Activated T-cell treated with anti-CD3 and anti-CD28 coated beads, Interleukin-2, amount 50 U/mL, for 4 hours (primary cell): ENCODE data around the gene OSBPL7. TPM values are rescaled to one million over a fixed set of nuclear protein-coding genes. Genes with fewer than 3 reads are reported as not detected.
A peak's percentile ranks its signal among the peaks of the same experiment; 100 is the strongest.

ENCODE experiments used
- ATAC-seq, 2 donors: fragments of 200-7000 bp; cut with Tn5 transposase; one replicate each; pipeline ENCODE4 v1.10.0; 2021
- DNase-seq: peaks from one replicate; pipeline ENCODE4 v3.0.0-alpha.2; 2020
- H3K27me3 Mint-ChIP-seq: one replicate; pipeline ENCODE4 v1.8.0; 2021; ENCODE audit warnings: low read depth, mixed read lengths
- H3K36me3 Mint-ChIP-seq: one replicate; pipeline ENCODE4 v1.8.0; 2022; ENCODE audit warnings: mixed read lengths; ENCODE audit not compliant: insufficient read depth
- H3K4me1 Mint-ChIP-seq: one replicate; pipeline ENCODE4 v1.8.0; 2021; ENCODE audit warnings: low read depth, mixed read lengths
- H3K4me3 Mint-ChIP-seq: one replicate; pipeline ENCODE4 v1.8.0; 2021; ENCODE audit warnings: mild to moderate bottlenecking, moderate library complexity, mixed read lengths
- H3K9me3 Mint-ChIP-seq: one replicate; pipeline ENCODE4 v1.8.0; 2021; ENCODE audit warnings: mixed read lengths
- total RNA-seq, 3 donors: library from RNA; stranded (reverse); gene quantifications; one replicate each; pipeline ENCODE4 v1.2.1, GENCODE V29; 2021

OSBPL7 gene
- total RNA-seq, 3 donors from 2014 or later, result 8.1 to 9.3 (median 9.0) TPM

DNA sequence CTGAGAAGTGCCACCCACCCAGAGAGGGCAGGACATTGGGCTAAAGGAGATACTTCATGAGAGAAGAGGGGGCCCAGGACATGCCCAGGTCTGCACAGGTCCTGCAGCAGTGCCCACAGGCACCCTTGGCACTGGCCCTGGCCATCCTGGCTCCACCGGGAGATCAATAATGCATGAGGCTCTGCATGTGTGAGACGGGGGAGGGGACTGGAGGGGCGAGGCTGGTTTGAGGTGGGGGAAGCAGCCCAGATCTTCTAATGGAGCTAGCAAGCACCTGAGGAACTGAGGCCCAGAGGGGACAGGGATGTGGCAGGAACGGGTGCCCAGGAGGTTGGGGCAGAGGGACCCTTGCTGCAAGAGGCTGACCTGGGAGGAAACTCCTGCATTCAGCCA lies 567 bp downstream of the OSBPL7 start:
- ATAC-seq (no peak), DNase-seq (no peak)
- Mint-ChIP-seq H3K4me1 (peaks cover 20% of the 10 kb centered on the region), H3K36me3 (peaks cover 24% of the 10 kb centered on the region), H3K9me3 (no peaks in the 10 kb centered on the region), H3K4me3 (peak overlapping the region; percentile 90), H3K27me3 (no peaks in the 10 kb centered on the region)

DNA sequence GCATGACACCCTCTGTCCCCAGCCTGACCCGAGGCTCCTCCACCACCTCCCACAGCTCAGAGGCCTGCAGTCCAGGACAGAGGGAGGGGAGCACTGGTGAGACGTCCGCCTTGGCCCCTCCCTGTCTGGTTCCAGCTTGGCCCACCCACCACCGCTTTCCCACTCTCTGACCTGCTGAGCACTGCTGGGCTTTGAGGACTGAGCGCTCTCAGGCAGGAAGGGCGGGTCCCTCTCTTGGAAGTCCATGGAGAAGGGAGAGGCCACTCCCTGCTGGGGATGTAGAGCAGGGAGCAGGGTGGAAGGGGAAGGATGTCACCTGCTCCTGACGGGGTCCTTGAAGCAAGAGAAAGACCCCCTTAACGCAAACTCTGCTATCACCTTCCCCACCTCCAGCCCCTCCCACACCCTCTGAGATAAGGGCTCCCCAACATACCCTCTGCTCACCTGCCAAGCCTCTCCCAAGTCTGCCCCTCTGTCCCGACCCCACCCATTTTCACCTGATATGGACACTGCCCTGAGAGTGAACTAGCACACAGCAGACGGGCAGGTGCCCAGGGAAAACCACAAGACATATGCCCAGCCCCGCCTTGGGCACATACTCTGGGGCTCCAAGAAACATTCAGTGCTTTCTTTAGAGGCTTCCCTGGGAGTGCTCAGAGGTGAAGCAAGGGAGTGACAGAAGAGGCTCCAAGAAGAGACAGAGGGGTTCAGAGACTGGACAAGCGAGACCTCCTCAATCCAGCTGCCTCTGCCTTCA lies 1.4 kb downstream of the OSBPL7 start:
- H3K36me3 Mint-ChIP-seq, result peaks cover 25% of the 10 kb centered on the region
- peak overlapping the region; percentile 90 for H3K4me3 Mint-ChIP-seq

DNA sequence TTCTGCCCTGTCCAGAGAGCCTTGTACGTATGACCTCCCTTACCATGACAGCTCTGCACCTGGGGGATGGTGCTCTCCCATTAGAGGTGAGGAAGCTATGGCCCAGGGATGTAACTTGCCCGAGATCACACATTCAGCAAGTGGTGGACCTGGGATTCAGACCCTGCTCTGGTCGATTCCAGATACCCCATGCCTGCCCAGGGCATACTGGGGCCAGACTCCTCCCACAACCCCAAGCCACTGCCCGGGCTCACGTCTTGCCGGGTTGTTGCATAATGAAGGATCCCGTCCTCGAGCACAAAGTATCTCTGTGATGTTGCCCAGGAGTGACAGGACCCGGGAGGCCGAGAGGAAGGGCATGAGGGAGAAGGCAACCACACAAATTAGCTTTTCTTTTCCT lies 2.1 kb downstream of the OSBPL7 start:
- Mint-ChIP-seq H3K4me3 (no peak overlapping the region), H3K27me3 (no peaks in the 10 kb centered on the region), H3K36me3 (peaks cover 24% of the 10 kb centered on the region), H3K4me1 (peaks cover 20% of the 10 kb centered on the region), H3K9me3 (no peaks in the 10 kb centered on the region)
- no peak for DNase-seq
- no peak for ATAC-seq

More for the DNA sequence above, 1.4 kb downstream of the OSBPL7 start:
- ATAC-seq (no peak), DNase-seq (no peak)
- peaks cover 20% of the 10 kb centered on the region for H3K4me1 Mint-ChIP-seq
- no peaks in the 10 kb centered on the region for H3K9me3 Mint-ChIP-seq
- H3K27me3 Mint-ChIP-seq, result no peaks in the 10 kb centered on the region

DNA sequence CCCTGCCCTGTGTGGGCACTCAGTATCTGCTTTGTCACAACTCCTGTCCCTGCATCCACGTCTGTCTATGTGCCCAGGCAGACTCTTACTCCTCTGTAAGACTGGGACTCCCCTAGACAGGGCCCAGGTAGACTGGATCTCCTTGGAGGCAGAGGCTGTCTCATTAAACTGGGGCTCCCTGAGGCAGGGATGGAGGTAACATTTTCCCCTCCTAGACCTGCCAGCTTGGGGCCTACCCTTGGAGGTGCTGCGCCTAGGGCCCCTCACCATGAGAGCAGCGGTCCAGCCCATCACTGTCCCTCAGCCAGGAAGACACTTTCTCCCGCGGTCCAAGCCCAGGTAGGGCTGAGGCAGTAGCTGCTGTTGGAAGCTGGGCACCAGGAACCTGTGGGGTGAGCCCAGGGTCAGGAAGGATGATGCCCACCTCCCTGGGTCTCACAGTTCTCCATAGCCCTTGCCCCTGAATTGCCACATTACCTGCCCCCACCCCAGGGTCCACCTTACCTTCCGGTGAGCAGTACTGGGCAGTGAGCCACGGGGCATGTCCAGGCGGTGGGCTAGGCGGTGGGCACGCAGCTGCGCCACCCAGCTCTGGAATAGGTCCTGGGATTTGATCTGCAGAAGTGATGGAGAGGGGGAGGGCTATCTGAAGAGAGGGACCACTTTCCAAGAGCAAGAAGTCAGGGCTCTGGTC lies 3.4 kb downstream of the OSBPL7 start:
- Mint-ChIP-seq H3K36me3 (peaks cover 16% of the 10 kb centered on the region), H3K4me1 (peaks cover 20% of the 10 kb centered on the region), H3K4me3 (no peak overlapping the region), H3K27me3 (no peaks in the 10 kb centered on the region), H3K9me3 (no peaks in the 10 kb centered on the region)
- ATAC-seq, result no peak
- DNase-seq, result no peak

DNA sequence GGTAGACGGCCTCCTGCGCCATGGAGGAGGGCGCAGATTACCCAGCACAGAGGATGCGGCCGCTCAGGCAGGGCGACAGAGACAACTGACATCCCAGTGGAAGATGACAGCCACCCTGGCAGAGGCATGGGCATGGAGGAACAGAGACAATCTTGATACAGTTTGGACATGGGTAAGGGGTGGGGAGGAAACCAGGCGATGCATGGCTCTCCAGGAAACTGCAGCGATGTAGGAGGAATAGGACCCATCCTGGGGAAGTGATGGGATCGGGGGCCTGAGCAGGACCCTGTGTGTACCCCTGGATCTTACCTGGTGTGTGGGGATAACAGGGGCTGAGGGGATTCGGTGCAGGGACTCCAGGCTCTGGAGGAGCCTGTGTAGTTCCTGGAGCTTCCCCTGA lies 4.6 kb downstream of the OSBPL7 start:
- H3K36me3 Mint-ChIP-seq, result peaks cover 22% of the 10 kb centered on the region
- DNase-seq (no peak), ATAC-seq (no peak)

DNA sequence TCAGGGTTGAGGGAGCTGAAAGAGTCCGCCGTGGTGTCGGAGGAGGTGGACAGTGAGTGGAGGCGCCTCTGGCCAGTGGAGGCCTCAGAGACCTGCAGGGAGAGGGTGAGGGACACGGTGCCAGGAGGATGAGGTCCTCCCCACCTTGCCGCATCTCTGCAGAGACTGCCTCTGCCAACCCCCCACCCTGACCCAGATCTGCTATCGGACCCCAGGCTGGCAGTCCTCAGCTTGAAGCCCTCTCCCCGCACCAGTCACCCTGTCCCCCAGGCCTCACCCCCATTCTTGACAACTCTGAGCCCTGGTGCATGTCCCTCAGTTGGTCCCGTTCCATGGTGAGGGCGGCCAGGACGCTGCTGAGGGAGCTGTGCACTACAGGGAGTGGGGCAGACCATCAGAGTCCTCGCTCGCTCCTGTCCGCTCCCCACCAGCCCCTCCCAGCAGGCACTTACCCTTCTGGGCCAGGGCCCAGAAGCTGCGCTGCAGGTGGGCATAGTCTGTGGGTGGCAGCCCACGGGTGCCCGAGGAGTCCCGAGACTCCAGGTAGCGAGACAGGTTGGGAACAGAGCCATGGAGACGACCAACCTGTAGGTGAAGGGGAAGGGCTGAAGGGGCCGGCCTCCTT lies 5.4 kb downstream of the OSBPL7 start:
- ATAC-seq (no peak), DNase-seq (no peak)
- peaks cover 11% of the 10 kb centered on the region for H3K4me1 Mint-ChIP-seq
- no peak overlapping the region for H3K4me3 Mint-ChIP-seq
- peaks cover 29% of the 10 kb centered on the region for H3K36me3 Mint-ChIP-seq
- no peaks in the 10 kb centered on the region for H3K27me3 Mint-ChIP-seq
- no peaks in the 10 kb centered on the region for H3K9me3 Mint-ChIP-seq

More for the DNA sequence above, 4.6 kb downstream of the OSBPL7 start:
- Mint-ChIP-seq H3K27me3 (no peaks in the 10 kb centered on the region), H3K9me3 (no peaks in the 10 kb centered on the region), H3K4me3 (no peak overlapping the region), H3K4me1 (peaks cover 16% of the 10 kb centered on the region)

DNA sequence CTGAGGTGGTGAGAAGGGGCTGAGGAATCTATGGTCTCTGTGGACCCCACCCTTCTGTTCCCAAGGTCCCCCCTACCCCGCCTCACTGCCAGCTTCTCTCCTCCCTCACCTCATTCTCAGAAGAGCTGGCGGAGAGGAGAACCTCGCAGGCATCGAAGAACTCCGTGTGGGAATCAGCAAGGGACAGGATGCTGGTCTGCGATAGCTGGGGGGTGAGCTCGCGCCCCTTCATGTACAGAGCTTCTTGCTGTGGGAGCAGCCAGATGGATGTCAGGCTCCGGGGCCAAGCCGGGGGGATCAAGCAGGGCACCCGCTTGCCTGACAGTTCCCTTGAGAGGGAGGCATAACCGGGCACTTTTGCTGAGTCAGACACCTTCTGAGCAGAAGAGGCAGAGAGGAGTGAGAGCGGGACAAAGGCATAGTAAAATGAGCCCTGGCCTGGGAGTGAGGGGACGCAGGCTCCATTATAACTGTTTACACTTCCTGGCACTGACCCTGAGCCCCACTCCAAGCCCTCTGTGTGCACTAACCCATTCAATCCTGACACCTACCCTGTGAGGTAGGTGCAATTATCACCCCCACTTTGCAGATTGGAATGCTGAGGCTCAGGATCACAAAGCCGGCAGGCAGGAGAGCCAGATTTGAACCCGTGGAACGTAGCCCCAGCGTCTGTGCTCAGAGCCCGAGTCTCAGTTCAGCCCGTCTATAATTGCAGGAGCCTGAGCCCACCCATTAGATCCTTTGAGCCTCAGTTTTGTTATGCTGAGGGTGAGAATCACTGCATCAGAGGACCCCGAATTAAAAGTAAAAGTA lies 6.3 kb downstream of the OSBPL7 start:
- H3K36me3 Mint-ChIP-seq, result peaks cover 32% of the 10 kb centered on the region
- ATAC-seq, result no peak

DNA sequence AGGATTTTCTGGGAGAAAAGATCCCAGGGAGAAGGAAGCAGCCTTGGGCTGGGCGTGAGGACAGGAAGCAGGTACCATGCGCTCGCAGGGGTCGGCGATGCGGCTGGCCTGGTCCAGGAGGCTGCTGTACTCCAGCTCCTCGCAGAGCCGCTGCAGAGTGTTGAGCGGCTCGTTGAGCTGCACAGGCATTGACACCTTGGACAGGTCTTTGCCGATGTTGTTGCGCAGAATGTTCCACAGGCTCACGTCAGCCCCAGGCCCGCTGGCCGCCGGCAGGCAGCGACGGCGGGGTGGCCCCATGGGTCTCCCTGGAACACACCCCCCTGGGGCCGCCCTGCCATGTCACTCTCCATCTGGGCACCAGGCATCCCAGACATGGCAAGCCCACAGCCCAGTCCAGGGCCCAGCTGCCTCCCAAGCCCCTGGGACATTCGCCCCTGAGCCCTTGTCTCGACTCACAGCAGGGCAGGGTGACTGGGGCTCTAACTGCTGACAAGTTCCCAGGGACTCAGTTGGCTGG lies 8.0 kb downstream of the OSBPL7 start:
- Mint-ChIP-seq H3K4me1 (peaks cover 12% of the 10 kb centered on the region), H3K36me3 (peaks cover 38% of the 10 kb centered on the region)
- ATAC-seq, result no peak

More for the DNA sequence above, 6.3 kb downstream of the OSBPL7 start:
- H3K27me3 Mint-ChIP-seq, result no peaks in the 10 kb centered on the region
- no peak overlapping the region for H3K4me3 Mint-ChIP-seq
- H3K9me3 Mint-ChIP-seq, result no peaks in the 10 kb centered on the region
- peaks cover 7% of the 10 kb centered on the region for H3K4me1 Mint-ChIP-seq
- DNase-seq, result no peak

DNA sequence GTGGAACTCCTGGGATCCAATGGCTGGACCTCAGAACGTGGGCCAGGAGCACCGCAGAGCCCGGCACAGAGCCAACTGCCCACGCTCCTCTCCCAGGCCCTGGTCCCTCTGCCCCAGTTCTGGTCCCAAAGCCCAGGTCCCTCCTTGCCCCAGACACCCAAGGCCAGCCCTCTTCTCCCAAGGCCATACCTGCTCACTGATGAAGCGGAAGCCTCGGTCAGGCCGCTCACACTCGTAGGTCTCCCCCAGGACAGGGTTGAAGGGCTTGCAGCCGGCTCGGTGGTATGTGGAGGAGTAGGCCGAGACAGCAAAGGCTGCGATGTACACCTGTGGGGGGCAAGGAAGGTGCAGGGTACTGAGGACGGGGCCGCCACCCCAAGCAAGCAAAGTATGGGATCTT lies 8.5 kb downstream of the OSBPL7 start:
- no peak overlapping the region for H3K4me3 Mint-ChIP-seq
- no peaks in the 10 kb centered on the region for H3K9me3 Mint-ChIP-seq
- H3K4me1 Mint-ChIP-seq, result peaks cover 12% of the 10 kb centered on the region
- ATAC-seq (no peak), DNase-seq (no peak)
- H3K27me3 Mint-ChIP-seq, result no peaks in the 10 kb centered on the region
- H3K36me3 Mint-ChIP-seq, result peaks cover 38% of the 10 kb centered on the region

More for the DNA sequence above, 8.0 kb downstream of the OSBPL7 start:
- H3K9me3 Mint-ChIP-seq, result no peaks in the 10 kb centered on the region
- no peak overlapping the region for H3K4me3 Mint-ChIP-seq
- H3K27me3 Mint-ChIP-seq, result no peaks in the 10 kb centered on the region
- DNase-seq, result no peak

DNA sequence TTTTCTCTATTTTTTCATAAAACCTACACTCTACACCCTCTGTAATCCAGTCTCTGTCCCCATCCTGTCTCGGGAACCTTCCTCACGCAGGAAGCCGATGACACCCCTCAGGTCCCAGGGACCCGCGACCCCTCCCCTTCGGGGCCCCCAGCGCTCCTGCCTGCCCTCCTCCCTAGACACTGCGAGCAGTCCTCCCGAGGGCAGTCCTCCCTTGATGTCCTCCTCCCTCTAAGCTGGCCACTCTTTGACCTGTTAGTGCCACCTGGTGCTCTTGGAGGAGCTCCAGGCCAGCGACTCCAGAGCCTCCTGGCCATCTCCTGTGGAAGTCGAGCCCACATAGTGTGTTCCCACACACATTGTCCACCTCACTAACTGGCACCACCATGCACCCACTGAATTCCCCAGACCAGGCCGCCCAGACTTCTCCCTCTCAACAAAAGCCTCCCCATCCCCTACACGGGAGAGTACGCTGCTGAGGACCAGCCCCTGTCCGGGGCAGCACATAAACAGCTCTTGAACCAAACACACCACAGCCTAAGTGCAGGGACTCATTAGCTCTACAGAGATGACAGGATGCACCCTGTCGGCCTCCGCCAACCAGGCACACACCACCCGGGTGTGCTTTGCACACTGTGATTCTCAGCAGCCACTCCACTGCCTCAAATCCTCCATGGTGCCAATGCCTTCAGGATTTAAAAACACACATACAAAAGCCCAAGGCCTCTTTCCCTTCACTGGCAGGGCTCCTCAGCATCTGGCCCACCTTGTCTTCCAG lies 9.3 kb downstream of the OSBPL7 start:
- Mint-ChIP-seq H3K27me3 (no peaks in the 10 kb centered on the region), H3K36me3 (peaks cover 37% of the 10 kb centered on the region), H3K4me3 (no peak overlapping the region), H3K9me3 (no peaks in the 10 kb centered on the region), H3K4me1 (peaks cover 12% of the 10 kb centered on the region)
- DNase-seq (no peak), ATAC-seq (no peak)

DNA sequence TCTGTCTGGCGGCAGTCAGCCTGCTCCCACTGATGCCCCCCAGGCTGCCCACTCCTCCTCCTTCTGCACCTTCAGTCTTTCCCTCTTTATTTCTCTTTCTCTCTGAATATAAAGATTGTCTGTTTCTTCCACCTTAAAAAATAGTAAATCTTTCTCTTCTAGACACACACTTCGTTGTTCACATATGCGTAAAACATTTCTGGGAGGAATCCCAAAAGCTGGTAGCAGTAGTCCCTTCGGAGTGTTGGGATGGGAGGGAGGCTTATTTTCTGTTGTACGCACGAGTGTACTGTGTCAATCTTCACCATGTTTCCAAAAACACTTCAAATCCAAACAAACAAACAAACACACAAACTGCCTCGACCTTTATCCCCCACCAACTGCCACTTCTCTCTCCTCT lies 9.9 kb downstream of the OSBPL7 start:
- no peaks in the 10 kb centered on the region for H3K9me3 Mint-ChIP-seq
- peaks cover 12% of the 10 kb centered on the region for H3K4me1 Mint-ChIP-seq
- peaks cover 39% of the 10 kb centered on the region for H3K36me3 Mint-ChIP-seq
- ATAC-seq (no peak), DNase-seq (no peak)
- no peaks in the 10 kb centered on the region for H3K27me3 Mint-ChIP-seq
- no peak overlapping the region for H3K4me3 Mint-ChIP-seq

DNA sequence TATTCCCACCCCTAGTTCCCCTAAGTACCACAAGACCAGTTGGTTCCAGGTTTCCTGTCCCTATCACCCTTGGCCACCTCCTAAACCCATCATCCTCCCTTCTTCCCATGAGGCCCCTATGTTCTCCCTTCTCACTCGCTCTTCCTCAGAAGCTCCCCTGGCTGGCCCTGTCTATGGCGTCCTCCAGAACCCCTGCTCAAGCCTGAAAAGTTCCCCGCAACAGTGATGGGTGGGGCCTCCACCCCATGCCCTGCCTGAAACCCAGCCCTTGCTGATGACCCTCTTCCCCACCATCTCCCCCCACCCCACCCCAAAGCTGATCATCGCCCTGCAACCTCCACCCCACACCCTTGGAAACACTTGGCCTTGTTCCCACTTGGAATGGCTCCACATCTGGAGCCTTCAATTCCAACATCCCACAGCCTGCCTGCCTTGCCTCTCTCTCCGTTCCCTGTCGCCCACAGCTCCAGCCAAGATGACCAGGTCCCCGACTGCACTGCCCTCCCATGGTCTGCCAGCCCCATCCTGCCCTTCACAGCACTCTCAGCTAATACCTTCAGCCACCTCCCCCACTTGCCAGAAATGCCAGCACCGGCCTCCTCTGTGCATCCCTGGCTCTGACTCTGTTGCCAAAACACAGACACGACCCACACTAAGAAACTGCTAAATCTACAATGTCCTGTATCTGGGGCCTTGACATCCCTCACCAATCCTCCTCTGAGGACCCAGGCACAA lies 10.5 kb downstream of the OSBPL7 start:
- no peak for ATAC-seq
- Mint-ChIP-seq H3K4me3 (no peak overlapping the region), H3K9me3 (no peaks in the 10 kb centered on the region), H3K27me3 (no peaks in the 10 kb centered on the region), H3K36me3 (peaks cover 39% of the 10 kb centered on the region), H3K4me1 (peaks cover 12% of the 10 kb centered on the region)
- no peak for DNase-seq
